Astrocyte (in vitro differentiated cells and primary cell): Measurements from ENCODE around the gene SPTBN1. TPM values are rescaled to one million over a fixed set of nuclear protein-coding genes. Genes with fewer than 3 reads are reported as not detected.

Experiments
- DNase-seq: peaks from one replicate; pipeline ENCODE4 v3.0.0-alpha.2; 2010; ENCODE audit warnings: low read depth
- FAIRE-seq: peaks from 2 replicates; lab custom pipeline; 2011; peaks lifted over from hg19 to GRCh38; lab: Jason Lieb, UNC
- H2AFZ ChIP-seq: 2 replicates; pipeline ENCODE4 v1.6.0; 2012; ENCODE audit warnings: low read depth, low read length, inconsistent platforms
- H3K27ac ChIP-seq: 2 replicates; pipeline ENCODE4 v1.5.1; 2011; ENCODE audit warnings: low read depth, low read length, inconsistent platforms
- H3K27me3 ChIP-seq: 2 replicates; pipeline ENCODE4 v1.6.0; 2011; ENCODE audit warnings: low read length, inconsistent platforms; ENCODE audit not compliant: insufficient read depth
- H3K36me3 ChIP-seq: 2 replicates; pipeline ENCODE4 v1.5.1; 2011; ENCODE audit warnings: low read length, inconsistent platforms; ENCODE audit not compliant: insufficient read depth
- H3K4me1 ChIP-seq: 2 replicates; pipeline ENCODE4 v1.5.1; 2011; ENCODE audit warnings: low read length, inconsistent platforms; ENCODE audit not compliant: insufficient read depth
- H3K4me2 ChIP-seq: 2 replicates; pipeline ENCODE4 v1.6.0; 2012; ENCODE audit warnings: low read length, inconsistent platforms
- H3K4me3 ChIP-seq: 2 replicates; pipeline ENCODE4 v1.5.1; 2011; ENCODE audit warnings: low read depth, mild to moderate bottlenecking, low read length, inconsistent platforms; ENCODE audit not compliant: insufficient read depth
- H3K79me2 ChIP-seq: 2 replicates; pipeline ENCODE4 v1.6.0; 2012; ENCODE audit warnings: mild to moderate bottlenecking, low read length, inconsistent platforms; ENCODE audit not compliant: insufficient read depth
- H3K9ac ChIP-seq: 2 replicates; pipeline ENCODE4 v1.6.0; 2012; ENCODE audit warnings: mild to moderate bottlenecking, low read length, inconsistent platforms
- H3K9me3 ChIP-seq: 2 replicates; pipeline ENCODE4 v1.5.1; 2012; ENCODE audit warnings: low read depth, mild to moderate bottlenecking, low read length, inconsistent platforms; ENCODE audit not compliant: insufficient read depth
- H4K20me1 ChIP-seq: 2 replicates; pipeline ENCODE4 v1.6.0; 2012; ENCODE audit warnings: low read length, inconsistent platforms; ENCODE audit not compliant: insufficient read depth
- H3K27ac Mint-ChIP-seq: one replicate; pipeline ENCODE4 v1.8.0; 2021; ENCODE audit warnings: mild to moderate bottlenecking, mixed read lengths; ENCODE audit not compliant: unreplicated experiment
- H3K27me3 Mint-ChIP-seq: one replicate; pipeline ENCODE4 v1.8.0; 2021; ENCODE audit warnings: low read depth, mixed read lengths; ENCODE audit not compliant: unreplicated experiment
- H3K36me3 Mint-ChIP-seq: one replicate; pipeline ENCODE4 v1.8.0; 2021; ENCODE audit warnings: low read depth, mixed read lengths; ENCODE audit not compliant: unreplicated experiment
- H3K4me1 Mint-ChIP-seq: one replicate; pipeline ENCODE4 v1.8.0; 2021; ENCODE audit warnings: low read depth, mixed read lengths; ENCODE audit not compliant: unreplicated experiment
- H3K4me3 Mint-ChIP-seq: one replicate; pipeline ENCODE4 v1.8.0; 2021; ENCODE audit warnings: mild to moderate bottlenecking, moderate library complexity, mixed read lengths; ENCODE audit not compliant: unreplicated experiment
- H3K9me3 Mint-ChIP-seq: one replicate; pipeline ENCODE4 v1.8.0; 2021; ENCODE audit warnings: mild to moderate bottlenecking, mixed read lengths; ENCODE audit not compliant: unreplicated experiment
- CTCF ChIP-seq: IDR thresholded peaks from 2 replicates; pipeline ENCODE4 v1.5.1; 2011; ENCODE audit warnings: low read depth, mild to moderate bottlenecking, inconsistent platforms, low read length, moderate library complexity; ENCODE audit not compliant: insufficient read depth
- EZH2 ChIP-seq: IDR thresholded peaks from 2 replicates; pipeline ENCODE4 v1.6.1; 2012; ENCODE audit warnings: mild to moderate bottlenecking, low read length, inconsistent platforms; ENCODE audit not compliant: insufficient read depth
- total RNA-seq: library from RNA; stranded (reverse); gene quantifications from 2 replicates; pipeline ENCODE4 v1.2.1, GENCODE V29; 2021

The SPTBN1 gene
- total RNA-seq, 1 donor from 2014 or later: 311 TPM

DNA sequence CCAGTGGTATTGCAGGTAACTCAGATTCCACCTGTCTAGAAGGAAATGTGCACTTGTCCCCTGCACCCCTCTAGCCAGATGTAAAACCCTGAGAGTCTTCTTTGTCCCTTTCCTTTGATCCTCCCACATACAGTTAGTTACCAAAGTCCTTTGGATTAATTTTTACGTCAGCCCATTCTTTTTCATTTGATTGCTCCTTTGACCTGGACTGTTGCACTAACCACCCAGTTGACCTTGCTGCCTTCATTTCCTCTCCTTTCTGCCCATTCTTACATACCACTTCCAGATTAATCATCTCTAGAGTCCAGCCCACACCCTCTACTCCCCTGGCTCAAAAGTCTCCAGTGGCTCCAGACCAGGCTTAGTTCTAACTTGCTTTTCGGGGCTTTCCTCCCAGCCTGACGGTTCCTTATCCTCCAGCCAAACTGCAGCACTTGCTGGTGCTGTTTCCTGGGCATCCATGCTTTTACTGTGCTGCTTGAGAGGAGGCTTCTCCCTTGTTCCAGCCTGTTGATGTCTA, 99.3 kb downstream of the SPTBN1 start:
- H2AFZ ChIP-seq: no peak overlapping the region
- FAIRE-seq (no peak), DNase-seq (no peak)
- peak overlapping the region; percentile 4 for H3K27ac Mint-ChIP-seq
- peaks cover 59% of the 10 kb centered on the region for H4K20me1 ChIP-seq
- no peaks in the 10 kb centered on the region for H3K36me3 ChIP-seq
- H3K4me1 ChIP-seq: peaks cover 22% of the 10 kb centered on the region
- no peak overlapping the region for H3K4me3 ChIP-seq
- no peaks in the 10 kb centered on the region for H3K27me3 ChIP-seq
- H3K27ac ChIP-seq: no peak overlapping the region
- peaks cover 3% of the 10 kb centered on the region for H3K9me3 Mint-ChIP-seq
- peaks cover 8% of the 10 kb centered on the region for H3K36me3 Mint-ChIP-seq
- no peak overlapping the region for H3K9ac ChIP-seq
- peak overlapping the region; percentile 10 for H3K4me2 ChIP-seq
- peak overlapping the region; percentile 34 for H3K4me3 Mint-ChIP-seq
- H3K79me2 ChIP-seq: peaks cover 57% of the 10 kb centered on the region
- no peak for TF ChIP-seq CTCF
- no peak for TF ChIP-seq EZH2
- peaks cover 40% of the 10 kb centered on the region for H3K4me1 Mint-ChIP-seq
- H3K9me3 ChIP-seq: no peaks in the 10 kb centered on the region
- H3K27me3 Mint-ChIP-seq: no peaks in the 10 kb centered on the region

DNA sequence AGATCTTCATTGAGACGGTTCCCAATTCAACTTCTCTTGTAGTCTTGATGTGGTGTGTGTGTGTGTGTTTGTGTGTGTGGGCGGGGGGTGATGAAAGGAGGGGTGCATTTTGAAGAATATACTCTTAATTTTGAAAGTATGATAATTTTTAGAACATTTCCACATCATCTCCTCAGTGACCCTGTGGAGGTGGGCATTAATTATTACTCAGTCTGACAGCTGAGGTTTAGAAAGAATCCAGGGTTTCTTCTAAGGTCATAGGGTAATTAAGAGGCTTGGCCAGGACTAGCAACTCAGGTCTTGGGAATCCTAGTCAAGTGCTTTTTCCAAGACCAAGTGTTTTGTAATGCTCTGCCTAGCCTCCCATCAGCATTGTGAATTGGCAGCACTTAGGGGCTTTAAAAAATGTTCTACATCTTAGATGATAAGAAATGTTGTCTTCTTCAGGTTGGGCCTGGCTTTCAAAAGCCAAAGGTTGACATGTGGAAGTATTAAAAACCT, 100.5 kb downstream of the SPTBN1 start:
- H3K79me2 ChIP-seq: peaks cover 60% of the 10 kb centered on the region
- TF ChIP-seq EZH2: no peak
- no peak for TF ChIP-seq CTCF
- H3K27me3 ChIP-seq: no peaks in the 10 kb centered on the region
- H3K27ac ChIP-seq: peak overlapping the region; percentile 2
- peaks cover 49% of the 10 kb centered on the region for H4K20me1 ChIP-seq
- FAIRE-seq (no peak), DNase-seq (peak; percentile 96)
- Mint-ChIP-seq H3K9me3 (peaks cover 3% of the 10 kb centered on the region), H3K27ac (peak overlapping the region; percentile 81), H3K4me3 (peak overlapping the region; percentile 77), H3K27me3 (no peaks in the 10 kb centered on the region), H3K36me3 (peaks cover 8% of the 10 kb centered on the region), H3K4me1 (peaks cover 45% of the 10 kb centered on the region)
- peak overlapping the region; percentile 93 for H3K9ac ChIP-seq
- H3K4me2 ChIP-seq: peak overlapping the region; percentile 90
- no peaks in the 10 kb centered on the region for H3K36me3 ChIP-seq
- no peak overlapping the region for H2AFZ ChIP-seq
- no peak overlapping the region for H3K4me3 ChIP-seq
- peaks cover 29% of the 10 kb centered on the region for H3K4me1 ChIP-seq
- H3K9me3 ChIP-seq: no peaks in the 10 kb centered on the region

- peak overlapping the region; percentile 90 for H3K27ac ChIP-seq
- TF ChIP-seq EZH2: no peak
- peaks cover 3% of the 10 kb centered on the region for H3K9me3 Mint-ChIP-seq
- H3K9ac ChIP-seq: peak overlapping the region; percentile 93
- DNase-seq (no peak), FAIRE-seq (no peak)
- peaks cover 50% of the 10 kb centered on the region for H3K4me1 Mint-ChIP-seq
- peaks cover 34% of the 10 kb centered on the region for H3K4me1 ChIP-seq
- H3K79me2 ChIP-seq: peaks cover 65% of the 10 kb centered on the region
- no peaks in the 10 kb centered on the region for H3K27me3 Mint-ChIP-seq
- H3K27ac Mint-ChIP-seq: peak overlapping the region; percentile 81
- peak overlapping the region; percentile 77 for H3K4me3 Mint-ChIP-seq
- H3K27me3 ChIP-seq: no peaks in the 10 kb centered on the region
- H3K9me3 ChIP-seq: no peaks in the 10 kb centered on the region
- H3K4me2 ChIP-seq: peak overlapping the region; percentile 90
- H3K4me3 ChIP-seq: peak overlapping the region; percentile 85
- peaks cover 8% of the 10 kb centered on the region for H3K36me3 Mint-ChIP-seq
- peaks cover 51% of the 10 kb centered on the region for H4K20me1 ChIP-seq
- no peaks in the 10 kb centered on the region for H3K36me3 ChIP-seq
- no peak overlapping the region for H2AFZ ChIP-seq
Measured at GRCh38 chr2:54557211-54557600, 101.1 kb downstream of the SPTBN1 start.
